ENCODE measurements around the gene SGK1. TPM values are rescaled to one million over a fixed set of nuclear protein-coding genes. Genes with fewer than 3 reads are reported as not detected.

The SGK1 gene
- polyA plus RNA-seq, 1 donor (not counting 4 experiments of a cell fraction or from before 2014, with no cell fraction given), result 156 TPM

DNA sequence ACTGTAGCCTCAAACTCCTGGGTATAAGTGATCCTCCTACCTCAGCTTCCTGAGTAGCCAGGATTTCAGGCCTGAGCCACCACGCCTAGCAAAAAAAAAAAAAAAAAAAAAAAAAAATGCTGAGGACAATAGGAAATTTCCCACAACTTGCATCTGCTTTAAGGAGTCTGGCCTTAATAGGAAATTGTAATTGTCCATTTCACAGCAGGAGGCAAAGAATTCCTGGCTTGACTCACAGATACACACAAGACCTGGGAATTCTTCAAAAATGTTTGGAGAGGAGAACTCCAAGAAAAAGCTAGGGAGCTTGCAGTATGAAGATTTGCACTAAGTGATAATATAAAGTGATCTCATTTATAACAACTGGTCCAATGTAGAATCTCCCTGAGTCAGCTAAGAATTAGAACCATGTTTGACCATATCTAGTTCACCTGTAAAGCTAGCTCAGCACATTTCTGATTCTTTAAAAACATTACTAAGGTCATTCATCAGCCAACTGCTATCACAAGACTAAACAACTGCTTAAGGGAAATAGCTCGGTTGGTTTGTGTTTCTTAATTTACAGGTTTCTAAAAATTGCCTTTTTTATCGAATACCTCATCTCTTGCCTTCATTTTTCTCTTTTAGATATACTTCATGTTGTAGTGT, 185.3 kb downstream of the SGK1 start:
- Histone ChIP-seq H3K36me3 (ENCODE audit: control insufficient read depth in 2 of 2, extremely low read depth in 1 of 2, insufficient read depth in 2 of 2, low read length in 2 of 2) (no peaks in the 10 kb centered on the region), H2AFZ (ENCODE audit: control insufficient read depth, low read length) (no peak overlapping the region), H3K9me1 (ENCODE audit: control insufficient read depth, extremely low read depth, insufficient read depth, low read length) (no peaks in the 10 kb centered on the region), H3K9ac (ENCODE audit: control insufficient read depth, extremely low read depth, insufficient read depth, low read length) (no peak overlapping the region), H3K27me3 (ENCODE audit: control insufficient read depth, extremely low read depth, insufficient read depth, low read length) (no peaks in the 10 kb centered on the region), H3K79me2 (ENCODE audit: control insufficient read depth, insufficient read depth, low read length) (no peaks in the 10 kb centered on the region), H3K4me3 (ENCODE audit: control insufficient read depth in 2 of 3, extremely low read depth in 1 of 3, insufficient read depth in 2 of 3, low read depth in 1 of 3, low read length in 3 of 3) (no peak overlapping the region), H3K9me3 (ENCODE audit: control insufficient read depth, low read depth, low read length) (no peaks in the 10 kb centered on the region), H3K4me2 (ENCODE audit: control insufficient read depth, extremely low read depth, insufficient read depth, low read depth, low read length) (no peak overlapping the region), H3K4me1 (ENCODE audit: control insufficient read depth, extremely low read depth, insufficient read depth, low read length) (no peaks in the 10 kb centered on the region), H4K20me1 (ENCODE audit: control insufficient read depth, extremely low read depth, insufficient read depth, low read length) (no peaks in the 10 kb centered on the region), H3K27ac (ENCODE audit: control insufficient read depth, insufficient read depth, low read length) (no peak overlapping the region)
- TF ChIP-seq, protein P1, sequence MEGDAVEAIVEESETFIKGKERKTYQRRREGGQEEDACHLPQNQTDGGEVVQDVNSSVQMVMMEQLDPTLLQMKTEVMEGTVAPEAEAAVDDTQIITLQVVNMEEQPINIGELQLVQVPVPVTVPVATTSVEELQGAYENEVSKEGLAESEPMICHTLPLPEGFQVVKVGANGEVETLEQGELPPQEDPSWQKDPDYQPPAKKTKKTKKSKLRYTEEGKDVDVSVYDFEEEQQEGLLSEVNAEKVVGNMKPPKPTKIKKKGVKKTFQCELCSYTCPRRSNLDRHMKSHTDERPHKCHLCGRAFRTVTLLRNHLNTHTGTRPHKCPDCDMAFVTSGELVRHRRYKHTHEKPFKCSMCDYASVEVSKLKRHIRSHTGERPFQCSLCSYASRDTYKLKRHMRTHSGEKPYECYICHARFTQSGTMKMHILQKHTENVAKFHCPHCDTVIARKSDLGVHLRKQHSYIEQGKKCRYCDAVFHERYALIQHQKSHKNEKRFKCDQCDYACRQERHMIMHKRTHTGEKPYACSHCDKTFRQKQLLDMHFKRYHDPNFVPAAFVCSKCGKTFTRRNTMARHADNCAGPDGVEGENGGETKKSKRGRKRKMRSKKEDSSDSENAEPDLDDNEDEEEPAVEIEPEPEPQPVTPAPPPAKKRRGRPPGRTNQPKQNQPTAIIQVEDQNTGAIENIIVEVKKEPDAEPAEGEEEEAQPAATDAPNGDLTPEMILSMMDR (optimal IDR thresholded peaks at IDR 0.05 in 1 of 3, IDR thresholded peaks at IDR 0.05 in 1 of 3, conservative IDR thresholded peaks at IDR 0.05 in 1 of 3; ENCODE audit: extremely low read depth in 1 of 3, insufficient read depth in 2 of 3, low read length in 3 of 3), result no peak
- no peak for TF ChIP-seq EZH2 (IDR thresholded peaks at IDR 0.05; ENCODE audit: low read length)
- dilution Hi-C loops (cut with MboI; ENCODE audit: extremely low pct_ligation_motif_present, low sequenced_read_pairs), result no loop called here
- no peak for FAIRE-seq
- no peak for DNase-seq (ENCODE audit: low read depth, low spot score)

DNA sequence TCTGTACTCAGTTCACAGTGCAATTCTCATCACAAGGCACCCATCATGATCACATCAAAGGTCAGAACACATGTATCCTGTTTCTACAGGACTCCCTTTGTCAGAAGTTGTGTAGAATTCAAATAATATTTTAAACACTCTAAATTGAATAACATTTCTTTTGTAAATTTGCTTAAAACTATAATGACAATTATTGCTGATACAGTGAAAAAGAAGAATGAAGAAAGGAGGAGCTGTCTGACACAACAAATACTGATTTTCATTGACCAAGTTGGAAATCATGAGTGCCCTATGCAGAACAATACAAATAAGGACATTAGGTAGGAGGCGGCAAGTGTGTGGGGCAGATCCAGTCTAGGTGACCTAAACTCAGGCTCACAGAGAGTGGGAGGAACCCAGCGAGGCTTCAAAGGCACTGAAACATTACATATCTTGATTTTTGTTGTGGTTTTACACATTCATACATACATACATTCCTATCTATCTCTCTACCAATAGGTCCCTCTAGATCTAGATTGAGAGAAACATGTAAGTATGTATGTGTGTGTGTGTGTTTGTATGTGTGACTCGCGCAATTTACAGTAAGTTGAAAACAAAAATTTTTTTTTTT, 186.3 kb downstream of the SGK1 start:
- H3K4me2 ChIP-seq (ENCODE audit: control insufficient read depth, extremely low read depth, insufficient read depth, low read depth, low read length), result no peak overlapping the region
- no peaks in the 10 kb centered on the region for H3K9me1 ChIP-seq (ENCODE audit: control insufficient read depth, extremely low read depth, insufficient read depth, low read length)
- no peak for TF ChIP-seq EZH2 (IDR thresholded peaks at IDR 0.05; ENCODE audit: low read length)
- TF ChIP-seq, protein P1 (optimal IDR thresholded peaks at IDR 0.05 in 1 of 3, IDR thresholded peaks at IDR 0.05 in 1 of 3, conservative IDR thresholded peaks at IDR 0.05 in 1 of 3; ENCODE audit: extremely low read depth in 1 of 3, insufficient read depth in 2 of 3, low read length in 3 of 3), result no peak
- H3K4me3 ChIP-seq (ENCODE audit: control insufficient read depth in 2 of 3, extremely low read depth in 1 of 3, insufficient read depth in 2 of 3, low read depth in 1 of 3, low read length in 3 of 3), result no peak overlapping the region
- no peaks in the 10 kb centered on the region for H3K36me3 ChIP-seq (ENCODE audit: control insufficient read depth in 2 of 2, extremely low read depth in 1 of 2, insufficient read depth in 2 of 2, low read length in 2 of 2)
- no peak overlapping the region for H3K9ac ChIP-seq (ENCODE audit: control insufficient read depth, extremely low read depth, insufficient read depth, low read length)
- no peaks in the 10 kb centered on the region for H3K9me3 ChIP-seq (ENCODE audit: control insufficient read depth, low read depth, low read length)
- no peak for FAIRE-seq
- no peaks in the 10 kb centered on the region for H3K27me3 ChIP-seq (ENCODE audit: control insufficient read depth, extremely low read depth, insufficient read depth, low read length)
- no peak for DNase-seq (ENCODE audit: low read depth, low spot score)
- dilution Hi-C loops (cut with MboI; ENCODE audit: extremely low pct_ligation_motif_present, low sequenced_read_pairs), result no loop called here
- H3K4me1 ChIP-seq (ENCODE audit: control insufficient read depth, extremely low read depth, insufficient read depth, low read length), result no peaks in the 10 kb centered on the region
- no peak overlapping the region for H2AFZ ChIP-seq (ENCODE audit: control insufficient read depth, low read length)
- no peaks in the 10 kb centered on the region for H3K79me2 ChIP-seq (ENCODE audit: control insufficient read depth, insufficient read depth, low read length)
- H4K20me1 ChIP-seq (ENCODE audit: control insufficient read depth, extremely low read depth, insufficient read depth, low read length), result no peaks in the 10 kb centered on the region
- no peak overlapping the region for H3K27ac ChIP-seq (ENCODE audit: control insufficient read depth, insufficient read depth, low read length)

Measured in keratinocyte (primary cell).